ENCODE measurements around the gene FAR1.

The FAR1 gene

DNA sequence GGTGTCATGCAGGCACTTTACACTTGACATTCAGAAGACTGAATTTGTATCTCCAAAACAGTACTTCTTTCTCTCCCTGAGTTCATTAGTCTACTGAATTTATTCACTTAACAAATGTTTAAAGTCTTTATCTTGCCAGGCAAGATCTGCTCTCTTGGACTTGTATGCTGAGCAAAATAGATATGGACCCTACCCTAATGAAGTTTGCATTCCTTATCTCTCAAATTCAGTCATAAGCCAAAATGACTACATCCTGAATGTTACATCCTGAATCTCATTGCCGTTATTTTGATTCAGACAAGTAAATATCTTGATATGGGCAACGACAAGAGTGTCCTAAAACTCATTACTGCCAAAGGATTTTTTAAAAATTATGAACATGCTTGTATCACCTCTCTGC is 29.7 kb downstream of the FAR1 start:
- no peak overlapping the region for H3K9ac ChIP-seq (ENCODE audit: low read length)
- no peak overlapping the region for H3K4me3 ChIP-seq (ENCODE audit: low read length)
- peaks cover 2% of the 10 kb centered on the region for H3K36me3 ChIP-seq (ENCODE audit: control insufficient read depth, insufficient read depth, low read length)
- no peaks in the 10 kb centered on the region for H3K27me3 ChIP-seq (ENCODE audit: control insufficient read depth, insufficient read depth, low read length)
- no peaks in the 10 kb centered on the region for H3K4me1 ChIP-seq (ENCODE audit: control insufficient read depth, insufficient read depth, low read length)
- no peak overlapping the region for H3K27ac ChIP-seq (ENCODE audit: low read depth, low read length)

DNA sequence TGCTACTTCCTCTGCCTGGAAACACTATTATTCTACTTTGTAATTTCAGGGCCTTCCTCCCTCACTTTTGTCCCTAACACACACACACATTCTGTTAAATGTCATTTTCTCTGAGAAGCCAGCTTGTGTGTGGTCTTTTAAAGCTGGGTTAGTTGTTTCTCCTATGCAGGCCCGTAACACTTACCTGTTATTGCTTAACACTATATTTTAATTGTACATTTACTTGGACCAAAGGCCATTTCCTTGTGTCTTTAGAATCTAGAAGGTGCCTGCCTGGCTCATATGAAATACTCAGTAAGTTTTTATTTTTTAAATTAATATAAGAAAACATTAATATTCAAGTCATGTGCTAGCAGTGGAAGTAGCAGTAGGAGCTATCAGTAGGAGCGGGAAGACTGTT is 30.6 kb downstream of the FAR1 start:
- H3K9ac ChIP-seq (ENCODE audit: low read length), result no peak overlapping the region
- no peaks in the 10 kb centered on the region for H3K4me1 ChIP-seq (ENCODE audit: control insufficient read depth, insufficient read depth, low read length)
- H3K36me3 ChIP-seq (ENCODE audit: control insufficient read depth, insufficient read depth, low read length), result peaks cover 2% of the 10 kb centered on the region
- no peaks in the 10 kb centered on the region for H3K27me3 ChIP-seq (ENCODE audit: control insufficient read depth, insufficient read depth, low read length)
- no peak overlapping the region for H3K4me3 ChIP-seq (ENCODE audit: low read length)
- H3K27ac ChIP-seq (ENCODE audit: low read depth, low read length), result no peak overlapping the region

DNA sequence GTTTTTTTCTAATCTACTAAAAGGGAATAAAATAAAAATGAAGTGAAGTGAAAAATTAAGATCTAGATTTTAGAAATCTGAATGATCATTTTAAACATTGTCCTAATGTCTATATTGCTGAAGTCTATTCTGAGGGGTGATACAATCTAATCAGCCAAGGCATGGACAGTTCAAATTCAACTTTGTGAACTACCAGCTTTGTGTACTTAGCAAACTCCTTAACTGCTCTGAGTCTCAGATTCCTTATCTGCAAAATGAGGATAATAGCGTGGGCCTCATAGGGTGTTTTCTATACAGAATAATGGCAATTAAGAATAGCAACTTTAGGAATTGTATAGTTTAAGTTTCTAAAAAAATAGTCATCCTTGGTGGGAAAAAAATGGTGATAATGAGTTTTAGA is 31.4 kb downstream of the FAR1 start:
- Histone ChIP-seq H3K27ac (ENCODE audit: low read depth, low read length) (no peak overlapping the region), H3K4me3 (ENCODE audit: low read length) (no peak overlapping the region), H3K9ac (ENCODE audit: low read length) (no peak overlapping the region), H3K27me3 (ENCODE audit: control insufficient read depth, insufficient read depth, low read length) (no peaks in the 10 kb centered on the region), H3K4me1 (ENCODE audit: control insufficient read depth, insufficient read depth, low read length) (no peaks in the 10 kb centered on the region), H3K36me3 (ENCODE audit: control insufficient read depth, insufficient read depth, low read length) (peaks cover 2% of the 10 kb centered on the region)

DNA sequence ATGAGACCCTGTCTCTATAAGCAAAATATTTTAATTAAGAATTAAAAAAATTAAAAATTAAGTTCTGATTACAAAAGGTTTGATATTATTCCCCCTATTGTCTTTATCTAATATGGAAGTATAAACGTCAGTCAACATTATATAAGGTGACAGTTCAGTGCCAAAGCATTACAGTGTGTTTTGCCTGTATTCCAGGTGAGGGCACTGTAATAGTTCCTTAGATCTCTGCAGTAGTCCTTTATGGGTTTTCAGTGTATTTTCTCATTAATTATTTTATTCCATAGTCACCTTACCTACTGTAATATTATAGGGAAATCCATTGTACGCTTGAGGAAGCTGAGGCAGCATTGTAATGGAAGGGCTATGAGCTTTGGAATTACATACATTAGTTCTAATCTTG is 33.0 kb downstream of the FAR1 start:
- H3K4me1 ChIP-seq (ENCODE audit: control insufficient read depth, insufficient read depth, low read length), result no peaks in the 10 kb centered on the region
- H3K4me3 ChIP-seq (ENCODE audit: low read length), result no peak overlapping the region
- no peaks in the 10 kb centered on the region for H3K27me3 ChIP-seq (ENCODE audit: control insufficient read depth, insufficient read depth, low read length)
- H3K36me3 ChIP-seq (ENCODE audit: control insufficient read depth, insufficient read depth, low read length), result peaks cover 2% of the 10 kb centered on the region
- H3K27ac ChIP-seq (ENCODE audit: low read depth, low read length), result no peak overlapping the region
- H3K9ac ChIP-seq (ENCODE audit: low read length), result no peak overlapping the region

DNA sequence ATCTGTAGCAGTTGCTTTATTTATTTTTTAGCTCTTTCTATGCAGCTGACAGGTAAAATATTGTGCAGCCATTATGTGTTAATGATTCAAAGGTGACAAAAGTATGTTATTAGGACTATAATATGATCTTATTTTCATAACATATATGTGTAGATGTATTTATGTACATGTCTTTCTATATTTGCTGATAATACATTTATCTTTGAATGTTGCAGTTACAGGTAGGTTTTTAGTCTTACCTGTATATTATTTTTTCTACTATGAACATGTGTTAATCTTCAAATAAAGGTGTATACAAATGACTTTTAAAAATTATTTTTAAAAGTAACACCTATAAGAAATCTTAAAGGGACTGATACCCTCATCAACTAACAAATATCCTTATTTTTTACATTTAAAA is 33.6 kb downstream of the FAR1 start:
- Histone ChIP-seq H3K4me3 (ENCODE audit: low read length) (no peak overlapping the region), H3K9ac (ENCODE audit: low read length) (no peak overlapping the region), H3K36me3 (ENCODE audit: control insufficient read depth, insufficient read depth, low read length) (peaks cover 2% of the 10 kb centered on the region), H3K27me3 (ENCODE audit: control insufficient read depth, insufficient read depth, low read length) (no peaks in the 10 kb centered on the region), H3K27ac (ENCODE audit: low read depth, low read length) (no peak overlapping the region), H3K4me1 (ENCODE audit: control insufficient read depth, insufficient read depth, low read length) (no peaks in the 10 kb centered on the region)

DNA sequence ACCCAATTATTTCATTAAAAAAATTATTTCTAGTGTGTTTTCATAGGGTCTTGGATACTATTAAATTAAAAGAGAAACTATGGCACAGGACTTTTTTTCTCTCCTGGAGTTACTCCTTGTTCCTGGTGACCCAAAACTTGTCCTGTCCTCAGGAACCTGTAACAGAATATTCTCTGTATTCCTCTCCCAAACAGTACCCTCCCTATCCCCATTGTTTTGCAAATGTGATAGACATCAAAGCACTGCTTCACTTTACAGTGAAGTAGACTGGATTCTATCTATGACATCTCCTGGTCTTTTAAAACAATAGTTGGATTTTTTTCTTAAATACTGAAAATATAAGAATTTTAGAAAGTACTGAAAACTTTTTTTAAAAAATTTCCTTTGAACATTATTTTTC is 37.2 kb downstream of the FAR1 start:
- no peak overlapping the region for H3K9ac ChIP-seq (ENCODE audit: low read length)
- no peaks in the 10 kb centered on the region for H3K27me3 ChIP-seq (ENCODE audit: control insufficient read depth, insufficient read depth, low read length)
- peaks cover 5% of the 10 kb centered on the region for H3K36me3 ChIP-seq (ENCODE audit: control insufficient read depth, insufficient read depth, low read length)
- no peak overlapping the region for H3K27ac ChIP-seq (ENCODE audit: low read depth, low read length)
- H3K4me1 ChIP-seq (ENCODE audit: control insufficient read depth, insufficient read depth, low read length), result no peaks in the 10 kb centered on the region
- H3K4me3 ChIP-seq (ENCODE audit: low read length), result no peak overlapping the region

DNA sequence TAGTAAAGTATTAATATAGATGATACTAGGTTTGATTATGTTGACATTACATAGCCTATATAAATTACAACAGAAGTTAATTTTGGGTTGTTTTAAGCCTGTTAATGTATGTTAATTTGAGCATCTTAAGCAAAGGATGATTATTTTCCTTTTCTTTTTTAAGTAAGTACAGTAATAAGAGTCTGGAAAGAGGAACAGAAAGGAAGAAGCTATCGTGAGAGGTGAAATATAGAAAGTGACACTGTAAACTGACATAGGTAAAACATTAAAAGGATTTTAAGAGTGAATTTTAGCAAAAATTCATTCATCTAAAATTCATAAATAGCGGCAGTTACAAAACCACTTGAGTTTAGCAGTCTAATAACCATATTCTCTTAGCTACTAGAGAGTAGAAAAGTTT is 45.5 kb downstream of the FAR1 start:
- H3K4me1 ChIP-seq (ENCODE audit: control insufficient read depth, insufficient read depth, low read length), result no peaks in the 10 kb centered on the region
- H3K27ac ChIP-seq (ENCODE audit: low read depth, low read length), result no peak overlapping the region
- H3K9ac ChIP-seq (ENCODE audit: low read length), result no peak overlapping the region
- H3K36me3 ChIP-seq (ENCODE audit: control insufficient read depth, insufficient read depth, low read length), result peaks cover 18% of the 10 kb centered on the region
- no peaks in the 10 kb centered on the region for H3K27me3 ChIP-seq (ENCODE audit: control insufficient read depth, insufficient read depth, low read length)
- no peak overlapping the region for H3K4me3 ChIP-seq (ENCODE audit: low read length)

DNA sequence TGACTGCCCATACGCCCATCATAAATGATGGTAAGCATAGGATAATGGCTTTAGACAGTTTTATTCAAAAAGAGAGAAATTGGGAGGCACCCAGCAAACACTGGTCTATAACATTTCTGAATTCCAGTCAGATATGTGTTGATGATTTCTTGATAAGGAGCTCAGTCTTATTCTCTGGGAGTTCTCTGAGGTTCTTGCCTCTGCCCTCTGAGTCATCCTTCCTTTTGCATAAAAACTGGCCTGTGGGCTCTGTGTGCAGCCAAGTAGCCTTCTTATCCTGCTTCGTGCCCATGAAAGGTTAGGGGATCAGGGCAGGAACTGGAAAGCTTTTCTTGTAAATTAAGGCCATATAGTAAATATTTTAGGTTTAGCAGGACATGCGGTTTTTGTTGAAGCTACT is 48.9 kb downstream of the FAR1 start:
- peaks cover 18% of the 10 kb centered on the region for H3K36me3 ChIP-seq (ENCODE audit: control insufficient read depth, insufficient read depth, low read length)
- no peak overlapping the region for H3K27ac ChIP-seq (ENCODE audit: low read depth, low read length)
- H3K4me1 ChIP-seq (ENCODE audit: control insufficient read depth, insufficient read depth, low read length), result no peaks in the 10 kb centered on the region

DNA sequence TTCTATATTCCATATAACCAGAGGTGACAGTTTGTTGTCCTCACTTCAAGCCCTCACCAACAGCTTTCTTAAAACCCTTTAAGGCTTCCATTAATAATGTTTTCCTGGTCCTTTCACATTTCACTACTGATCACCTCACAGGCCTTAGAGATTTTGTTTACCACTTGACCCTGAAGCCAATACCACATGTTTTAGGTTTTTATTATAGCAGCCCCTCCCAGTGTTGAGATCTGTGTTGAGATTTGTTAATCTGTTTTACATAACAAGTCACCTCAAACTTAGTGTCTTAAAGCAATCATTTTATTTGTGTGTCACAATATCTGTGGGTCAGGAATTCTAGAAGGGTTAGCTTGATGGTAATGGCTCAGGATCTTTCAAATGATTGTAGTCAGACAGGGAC is 49.9 kb downstream of the FAR1 start:
- no peaks in the 10 kb centered on the region for H3K4me1 ChIP-seq (ENCODE audit: control insufficient read depth, insufficient read depth, low read length)
- no peak overlapping the region for H3K9ac ChIP-seq (ENCODE audit: low read length)
- H3K27ac ChIP-seq (ENCODE audit: low read depth, low read length), result no peak overlapping the region
- H3K36me3 ChIP-seq (ENCODE audit: control insufficient read depth, insufficient read depth, low read length), result peaks cover 12% of the 10 kb centered on the region
- H3K4me3 ChIP-seq (ENCODE audit: low read length), result no peak overlapping the region
- H3K27me3 ChIP-seq (ENCODE audit: control insufficient read depth, insufficient read depth, low read length), result no peaks in the 10 kb centered on the region

More for the DNA sequence above, 48.9 kb downstream of the FAR1 start:
- H3K27me3 ChIP-seq (ENCODE audit: control insufficient read depth, insufficient read depth, low read length), result no peaks in the 10 kb centered on the region
- H3K4me3 ChIP-seq (ENCODE audit: low read length), result no peak overlapping the region
- H3K9ac ChIP-seq (ENCODE audit: low read length), result no peak overlapping the region

DNA sequence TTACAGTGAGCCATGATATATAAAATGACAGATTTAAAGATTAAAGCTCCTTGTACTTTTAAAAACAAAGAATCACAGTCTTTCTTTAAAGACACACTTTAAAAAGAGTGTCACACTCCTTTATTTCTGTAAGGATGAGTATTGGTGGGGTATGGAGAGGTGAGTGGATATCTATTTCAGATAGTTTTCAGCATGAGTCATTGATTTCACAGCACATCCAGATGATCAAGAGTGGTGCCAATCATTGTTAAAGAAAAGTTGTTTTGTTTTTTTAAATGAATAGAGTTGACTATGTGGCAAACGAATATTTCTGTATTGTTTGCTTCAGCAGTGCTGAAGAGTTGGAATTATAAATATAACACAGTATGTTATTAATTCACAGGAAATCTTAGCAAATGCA is 52.5 kb downstream of the FAR1 start:
- Histone ChIP-seq H3K36me3 (ENCODE audit: control insufficient read depth, insufficient read depth, low read length) (peaks cover 3% of the 10 kb centered on the region), H3K4me1 (ENCODE audit: control insufficient read depth, insufficient read depth, low read length) (no peaks in the 10 kb centered on the region), H3K27ac (ENCODE audit: low read depth, low read length) (no peak overlapping the region), H3K4me3 (ENCODE audit: low read length) (no peak overlapping the region), H3K9ac (ENCODE audit: low read length) (no peak overlapping the region), H3K27me3 (ENCODE audit: control insufficient read depth, insufficient read depth, low read length) (no peaks in the 10 kb centered on the region)

DNA sequence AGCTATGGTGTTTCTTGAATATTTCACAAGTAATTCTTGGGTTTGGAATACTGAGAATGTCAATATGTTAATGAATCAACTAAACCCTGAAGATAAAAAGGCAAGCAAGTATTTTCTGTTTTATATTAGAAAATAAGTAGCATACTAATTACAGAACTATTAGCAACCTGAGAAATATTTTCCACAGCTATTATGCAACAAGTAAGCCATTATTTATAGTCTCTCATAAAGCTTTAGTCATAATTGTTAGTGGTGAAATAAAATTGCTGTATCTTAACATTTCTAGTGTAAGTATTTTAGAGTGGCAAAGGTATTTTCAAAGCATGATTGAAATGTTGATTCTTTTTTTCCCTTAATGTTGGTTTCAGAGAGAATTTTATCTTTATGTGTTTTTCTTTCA is 53.3 kb downstream of the FAR1 start:
- Histone ChIP-seq H3K27ac (ENCODE audit: low read depth, low read length) (no peak overlapping the region), H3K36me3 (ENCODE audit: control insufficient read depth, insufficient read depth, low read length) (peaks cover 3% of the 10 kb centered on the region), H3K4me3 (ENCODE audit: low read length) (no peak overlapping the region), H3K9ac (ENCODE audit: low read length) (no peak overlapping the region), H3K27me3 (ENCODE audit: control insufficient read depth, insufficient read depth, low read length) (no peaks in the 10 kb centered on the region), H3K4me1 (ENCODE audit: control insufficient read depth, insufficient read depth, low read length) (no peaks in the 10 kb centered on the region)

DNA sequence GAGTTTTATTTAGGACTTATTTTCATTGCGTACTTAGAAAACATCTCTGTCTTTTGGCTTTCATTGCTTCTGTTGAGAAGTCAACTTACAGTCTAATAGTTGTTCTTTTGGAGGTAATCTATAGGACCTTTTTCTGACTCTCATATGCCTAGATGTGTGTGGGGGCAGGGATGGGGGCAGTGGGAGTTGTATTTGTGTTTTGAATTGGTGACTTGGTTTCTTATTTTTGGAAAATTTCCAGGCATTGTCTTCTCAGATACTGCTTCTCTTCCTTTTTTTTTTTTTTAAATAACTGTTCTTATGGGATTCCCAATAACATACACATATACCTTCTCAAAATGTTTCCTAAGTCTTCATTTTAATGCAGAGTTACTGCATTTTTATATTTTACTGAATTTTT is 58.0 kb downstream of the FAR1 start:
- Histone ChIP-seq H3K4me1 (ENCODE audit: control insufficient read depth, insufficient read depth, low read length) (no peaks in the 10 kb centered on the region), H3K27me3 (ENCODE audit: control insufficient read depth, insufficient read depth, low read length) (no peaks in the 10 kb centered on the region), H3K27ac (ENCODE audit: low read depth, low read length) (no peak overlapping the region), H3K36me3 (ENCODE audit: control insufficient read depth, insufficient read depth, low read length) (peaks cover 5% of the 10 kb centered on the region), H3K4me3 (ENCODE audit: low read length) (no peak overlapping the region), H3K9ac (ENCODE audit: low read length) (no peak overlapping the region)

DNA sequence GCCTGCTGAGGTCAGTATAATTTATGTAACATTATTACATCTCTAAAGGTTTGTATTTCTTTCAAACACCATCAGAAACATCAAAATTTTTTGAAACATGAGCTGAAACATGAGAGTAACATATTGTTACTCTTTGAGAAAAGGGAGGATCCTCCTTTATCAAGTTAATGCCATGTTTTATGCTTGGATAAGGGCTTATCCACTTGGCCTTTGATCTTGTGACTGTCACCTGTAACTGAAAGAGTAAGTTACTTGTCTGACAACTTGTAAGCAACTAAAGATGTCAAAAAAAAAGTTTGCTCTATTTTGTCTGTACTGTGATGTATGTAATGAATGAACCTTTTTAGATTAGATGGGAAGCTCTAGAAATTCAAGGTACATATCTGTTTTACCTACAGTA is 59.6 kb downstream of the FAR1 start:
- no peak overlapping the region for H3K4me3 ChIP-seq (ENCODE audit: low read length)
- H3K27me3 ChIP-seq (ENCODE audit: control insufficient read depth, insufficient read depth, low read length), result no peaks in the 10 kb centered on the region
- no peak overlapping the region for H3K27ac ChIP-seq (ENCODE audit: low read depth, low read length)
- no peaks in the 10 kb centered on the region for H3K4me1 ChIP-seq (ENCODE audit: control insufficient read depth, insufficient read depth, low read length)
- H3K36me3 ChIP-seq (ENCODE audit: control insufficient read depth, insufficient read depth, low read length), result peaks cover 5% of the 10 kb centered on the region
- H3K9ac ChIP-seq (ENCODE audit: low read length), result no peak overlapping the region

DNA sequence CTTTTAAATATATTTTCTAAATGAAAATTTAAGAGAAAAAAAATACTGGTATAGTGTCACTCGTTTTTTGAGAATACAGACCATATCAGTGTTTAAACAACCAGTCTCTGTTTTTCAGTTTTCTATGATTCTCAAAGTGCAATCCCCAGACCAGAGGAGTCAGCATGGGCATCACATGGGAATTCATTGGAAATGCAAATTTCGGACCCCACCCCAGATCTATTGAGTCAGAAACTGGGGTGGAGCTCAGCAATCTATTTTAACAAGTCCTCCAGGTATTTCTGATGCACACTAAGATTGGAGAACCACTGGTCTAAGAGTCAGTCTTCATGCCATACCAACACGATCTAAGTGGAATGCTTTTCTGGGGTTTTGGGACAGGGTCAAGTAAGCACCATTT is 66.1 kb downstream of the FAR1 start:
- Histone ChIP-seq H3K4me3 (ENCODE audit: low read length) (no peak overlapping the region), H3K27ac (ENCODE audit: low read depth, low read length) (no peak overlapping the region), H3K9ac (ENCODE audit: low read length) (no peak overlapping the region), H3K27me3 (ENCODE audit: control insufficient read depth, insufficient read depth, low read length) (no peaks in the 10 kb centered on the region), H3K4me1 (ENCODE audit: control insufficient read depth, insufficient read depth, low read length) (no peaks in the 10 kb centered on the region), H3K36me3 (ENCODE audit: control insufficient read depth, insufficient read depth, low read length) (peaks cover 2% of the 10 kb centered on the region)

Measured in rectal smooth muscle tissue (tissue), 1 donor.